Lung (tissue), 12 donors: ENCODE measurements around the gene PEPD. TPM values are rescaled to one million over a fixed set of nuclear protein-coding genes. Genes with fewer than 3 reads are reported as not detected.

ENCODE experiments used
- ATAC-seq: fragments of 200-7000 bp; cut with Tn5 transposase; one replicate; pipeline ENCODE4 v1.9.1; 2020; ENCODE audit warnings: moderate number of reproducible peaks; ENCODE audit not compliant: insufficient read depth, low FRiP score
- DNase-seq, 3 donors: peaks; one replicate each; pipeline ENCODE4 v3.0.0-alpha.2; 2013 to 2017
- H3K27ac ChIP-seq, 2 donors: one replicate each; pipeline ENCODE4 v1.5.1; 2013; ENCODE audit warnings: mild to moderate bottlenecking in 2 of 2, moderate library complexity in 2 of 2, control low read depth in 1 of 2, inconsistent platforms in 1 of 2, low read depth in 1 of 2, low read length in 1 of 2
- H3K27me3 ChIP-seq, 3 donors: one replicate each; pipeline ENCODE4 v1.5.1; 2013; ENCODE audit warnings: low read length in 2 of 3; ENCODE audit not compliant: control insufficient read depth in 3 of 3, insufficient read depth in 3 of 3
- H3K36me3 ChIP-seq, 4 donors: one replicate each; pipeline ENCODE4 v1.5.1; 2013; ENCODE audit warnings: low read length in 4 of 4, mild to moderate bottlenecking in 1 of 4, moderate library complexity in 1 of 4; ENCODE audit not compliant: control insufficient read depth in 4 of 4, insufficient read depth in 4 of 4
- H3K4me1 ChIP-seq, 5 donors: one replicate each; pipeline ENCODE4 v1.5.1; 2013; ENCODE audit warnings: low read length in 5 of 5, mild to moderate bottlenecking in 2 of 5, moderate library complexity in 1 of 5; ENCODE audit not compliant: control insufficient read depth in 5 of 5, insufficient read depth in 5 of 5
- H3K4me3 ChIP-seq: one replicate; pipeline ENCODE4 v1.5.1; 2013; ENCODE audit warnings: mild to moderate bottlenecking, control low read depth, moderate library complexity
- H3K9ac ChIP-seq, 2 donors: one replicate each; pipeline ENCODE4 v1.5.1; 2013; ENCODE audit warnings: low read length in 2 of 2, control low read depth in 1 of 2; ENCODE audit not compliant: insufficient read depth in 1 of 2
- H3K9me3 ChIP-seq, 4 donors: one replicate each; pipeline ENCODE4 v1.5.1; 2013; ENCODE audit warnings: low read length in 3 of 4, mild to moderate bottlenecking in 1 of 4, moderate library complexity in 1 of 4; ENCODE audit not compliant: control insufficient read depth in 4 of 4, insufficient read depth in 3 of 4
- WGBS, 2 donors: extraction: QIAGEN DNeasy Blood & Tissue Kit; methylation state at CpG; one replicate each; pipeline ENCODE4 v1.1.7; 2013; 5-methylcytosine and 5-hydroxymethylcytosine counted together
- polyA plus RNA-seq, 2 donors: library from polyadenylated mRNA; stranded (reverse); fragments of 200-250 nt; gene quantifications; one replicate each; pipeline ENCODE4 v1.2.1, GENCODE V29; 2013
- total RNA-seq, 2 donors: library from RNA; depleted of rRNA in 1 of 2; stranded (reverse); fragments of >200 nt in 1 of 2; gene quantifications; one replicate each; pipeline ENCODE4 v1.2.1, GENCODE V29; 2014 to 2021
- TF ChIP-seq, protein P1 (sequence below): IDR thresholded peaks from 2 replicates; pipeline ENCODE4 v1.5.1; 2012; ENCODE audit warnings: mild to moderate bottlenecking; ENCODE audit errors: control extremely low read depth, extremely low read depth
- donor health status: control.
- donor health status: control.
- donor health status: Bipolar disorder and iron deficiency.
- donor health status: healthy.
- donor health status: DM: yes; HTN: yes; CAD: no.

PEPD gene
- total and polyA plus RNA-seq, 4 donors = 29.6 to 88.2 (median 73.4) TPM

DNA sequence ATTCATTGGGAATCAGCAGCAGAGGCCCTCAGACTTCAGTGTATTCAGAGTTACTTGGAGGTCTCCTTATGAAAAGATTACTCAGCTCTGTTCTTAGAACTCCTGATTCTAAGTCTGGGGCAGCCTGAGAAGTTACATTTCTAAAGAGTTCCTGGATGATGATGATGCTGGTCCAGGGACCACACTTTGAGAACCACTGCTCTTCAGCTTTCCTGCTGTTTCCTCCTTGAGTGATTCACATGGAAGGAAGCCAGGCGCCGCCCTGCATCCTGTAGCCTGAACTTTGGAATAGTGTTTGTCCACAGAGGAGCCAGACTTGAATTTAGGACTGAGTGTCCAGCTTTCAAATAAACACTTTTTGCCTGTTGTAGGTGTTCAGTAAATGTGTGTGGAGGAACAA lies 145.2 kb downstream of the PEPD start:
- H3K27me3 ChIP-seq = no peaks in the 10 kb centered on the region
- H3K4me3 ChIP-seq = no peak overlapping the region
- 64 to 75% methylated on average over 2 of the region's 2 CpGs for WGBS, 2 donors
- H3K4me1 ChIP-seq = peaks cover 0 to 19% (median 11%) of the 10 kb centered on the region in 5 donors
- peaks cover 0 to 10% (median 4%) of the 10 kb centered on the region in 4 donors for H3K36me3 ChIP-seq
- ATAC-seq = no peak
- no peak for DNase-seq
- H3K27ac ChIP-seq = peak overlapping the region in 1 of 2 donors; percentile 60
- no peak overlapping the region for H3K9ac ChIP-seq
- TF ChIP-seq, protein P1, sequence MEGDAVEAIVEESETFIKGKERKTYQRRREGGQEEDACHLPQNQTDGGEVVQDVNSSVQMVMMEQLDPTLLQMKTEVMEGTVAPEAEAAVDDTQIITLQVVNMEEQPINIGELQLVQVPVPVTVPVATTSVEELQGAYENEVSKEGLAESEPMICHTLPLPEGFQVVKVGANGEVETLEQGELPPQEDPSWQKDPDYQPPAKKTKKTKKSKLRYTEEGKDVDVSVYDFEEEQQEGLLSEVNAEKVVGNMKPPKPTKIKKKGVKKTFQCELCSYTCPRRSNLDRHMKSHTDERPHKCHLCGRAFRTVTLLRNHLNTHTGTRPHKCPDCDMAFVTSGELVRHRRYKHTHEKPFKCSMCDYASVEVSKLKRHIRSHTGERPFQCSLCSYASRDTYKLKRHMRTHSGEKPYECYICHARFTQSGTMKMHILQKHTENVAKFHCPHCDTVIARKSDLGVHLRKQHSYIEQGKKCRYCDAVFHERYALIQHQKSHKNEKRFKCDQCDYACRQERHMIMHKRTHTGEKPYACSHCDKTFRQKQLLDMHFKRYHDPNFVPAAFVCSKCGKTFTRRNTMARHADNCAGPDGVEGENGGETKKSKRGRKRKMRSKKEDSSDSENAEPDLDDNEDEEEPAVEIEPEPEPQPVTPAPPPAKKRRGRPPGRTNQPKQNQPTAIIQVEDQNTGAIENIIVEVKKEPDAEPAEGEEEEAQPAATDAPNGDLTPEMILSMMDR = no peak
- no peaks in the 10 kb centered on the region for H3K9me3 ChIP-seq

DNA sequence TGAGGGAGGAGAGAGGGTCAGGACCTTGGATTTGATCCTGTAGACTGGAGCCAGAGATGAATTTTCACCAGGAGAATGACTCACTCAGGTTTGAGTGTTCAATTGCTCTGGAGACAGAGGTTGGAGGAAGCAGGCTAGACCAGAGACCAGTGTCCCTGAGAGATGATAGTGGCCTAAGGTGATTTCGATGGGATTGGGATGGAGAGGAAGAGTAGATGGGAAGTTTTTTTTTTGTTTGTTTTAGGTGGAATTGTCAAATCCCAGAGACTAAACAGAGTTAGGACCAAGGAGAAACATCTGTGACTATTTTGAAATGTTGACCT lies 145.8 kb downstream of the PEPD start:
- ATAC-seq (no peak), DNase-seq (no peak)
- Histone ChIP-seq H3K9me3 (no peaks in the 10 kb centered on the region), H3K9ac (peak overlapping the region in 1 of 2 donors; percentile 15), H3K4me1 (peaks cover 0 to 19% (median 11%) of the 10 kb centered on the region in 5 donors), H3K27ac (peak overlapping the region in 1 of 2 donors; percentile 6), H3K4me3 (no peak overlapping the region), H3K27me3 (no peaks in the 10 kb centered on the region), H3K36me3 (peaks cover 0 to 7% (median 3%) of the 10 kb centered on the region in 4 donors)
- TF ChIP-seq, protein P1 = no peak
- WGBS, 2 donors = 88 to 89% methylated on average over 1 of the region's 1 CpG

DNA sequence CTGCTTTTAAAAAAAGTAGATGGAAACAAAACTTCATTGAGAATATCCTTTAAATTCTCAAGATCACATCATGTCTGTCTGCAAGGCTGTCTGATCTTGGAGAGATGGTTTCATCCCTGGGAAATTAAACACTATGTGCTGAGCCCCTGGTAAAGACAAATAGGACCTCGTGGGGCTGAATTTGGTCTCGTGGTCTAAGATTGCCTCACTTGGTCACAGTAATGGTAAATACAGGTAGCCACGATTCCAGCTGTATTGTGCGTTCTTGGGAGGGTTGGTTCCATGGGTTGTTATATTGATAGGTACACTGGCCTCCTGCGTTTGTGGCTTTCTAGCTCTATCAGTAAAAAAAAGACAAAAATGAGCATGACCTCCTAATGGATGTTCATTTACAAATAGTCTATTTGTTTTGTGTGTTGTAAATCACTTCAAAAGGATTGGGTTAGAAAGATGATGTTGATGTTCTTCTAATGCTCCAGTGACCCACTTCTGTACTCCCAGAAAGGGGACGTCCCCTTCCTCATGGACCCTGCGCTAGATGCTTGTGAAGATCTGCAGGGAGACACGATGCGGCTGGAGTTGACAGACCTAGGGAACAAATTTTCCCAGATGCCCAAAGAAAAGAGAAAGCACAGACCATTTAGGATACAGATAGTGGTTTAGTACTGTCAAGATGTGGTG lies 146.3 kb downstream of the PEPD start:
- H3K36me3 ChIP-seq = peaks cover 0 to 7% (median 3%) of the 10 kb centered on the region in 4 donors
- 68 to 73% methylated on average over 9 of the region's 9 CpGs for WGBS, 2 donors
- ATAC-seq = no peak
- no peak overlapping the region for H3K4me3 ChIP-seq
- TF ChIP-seq, protein P1 = no peak
- H3K4me1 ChIP-seq = peaks cover 0 to 19% (median 11%) of the 10 kb centered on the region in 5 donors
- H3K9ac ChIP-seq = peak overlapping the region in 1 of 2 donors; percentile 15
- no peaks in the 10 kb centered on the region for H3K27me3 ChIP-seq
- DNase-seq = peak in 2 of 3 donors; percentile 58 to 69
- peak overlapping the region; percentile 51 to 52 for H3K27ac ChIP-seq
- no peaks in the 10 kb centered on the region for H3K9me3 ChIP-seq
